HG03457 (cell line): ENCODE results near the gene FAM78A.

ENCODE experiments used
- ATAC-seq: cut with Tn5 transposase; IDR thresholded peaks from one replicate; pipeline ENCODE4 v1.9.1; 2021; ENCODE audit warnings: moderate number of reproducible peaks; ENCODE audit not compliant: unreplicated experiment

FAM78A gene

DNA sequence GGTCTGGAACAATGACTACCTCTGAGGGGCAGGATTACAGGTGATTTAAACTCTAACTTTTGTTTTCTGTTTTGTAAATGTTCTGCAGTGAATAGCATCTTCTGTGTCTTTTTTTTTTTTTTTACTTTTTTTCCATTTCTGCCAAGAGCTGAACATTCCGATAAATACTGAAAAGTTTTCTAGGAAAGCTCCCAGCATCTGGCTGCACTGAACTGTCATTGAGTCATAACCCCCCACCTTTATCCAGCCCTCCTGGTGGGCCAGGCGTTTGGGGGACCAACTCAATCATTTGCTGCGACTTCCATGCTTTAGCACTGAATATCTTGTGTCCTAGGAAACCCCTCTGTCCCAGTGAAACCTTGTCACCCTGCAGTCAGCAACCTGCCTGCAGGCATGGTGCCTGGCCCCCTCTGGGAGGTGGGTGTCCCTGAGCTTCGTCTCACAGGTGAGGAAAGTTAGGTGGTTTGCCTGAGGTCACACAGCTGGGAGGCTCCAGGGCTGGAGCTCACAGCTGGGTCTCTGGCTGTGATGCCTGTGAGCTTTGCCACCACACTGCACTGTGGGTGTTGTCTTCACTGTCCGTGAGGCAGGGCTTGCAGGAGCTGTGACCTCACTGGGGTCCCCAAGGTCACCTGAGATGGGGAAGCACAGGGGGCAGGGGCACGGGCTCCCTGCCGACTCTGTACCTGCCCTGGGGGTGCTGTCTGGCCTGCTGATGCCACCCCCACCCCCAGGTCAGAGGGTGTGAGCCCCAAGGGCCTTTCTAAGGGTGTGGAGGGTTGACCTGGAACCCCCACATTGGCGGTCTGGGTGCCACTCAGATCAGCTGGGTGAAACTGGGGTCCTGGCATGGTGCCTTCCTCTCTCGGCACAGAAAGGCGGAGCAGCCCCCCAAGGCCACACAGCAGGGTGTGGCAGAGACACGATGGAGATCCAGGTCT, 27.3 kb upstream of the FAM78A start:
- ATAC-seq: no peak

DNA sequence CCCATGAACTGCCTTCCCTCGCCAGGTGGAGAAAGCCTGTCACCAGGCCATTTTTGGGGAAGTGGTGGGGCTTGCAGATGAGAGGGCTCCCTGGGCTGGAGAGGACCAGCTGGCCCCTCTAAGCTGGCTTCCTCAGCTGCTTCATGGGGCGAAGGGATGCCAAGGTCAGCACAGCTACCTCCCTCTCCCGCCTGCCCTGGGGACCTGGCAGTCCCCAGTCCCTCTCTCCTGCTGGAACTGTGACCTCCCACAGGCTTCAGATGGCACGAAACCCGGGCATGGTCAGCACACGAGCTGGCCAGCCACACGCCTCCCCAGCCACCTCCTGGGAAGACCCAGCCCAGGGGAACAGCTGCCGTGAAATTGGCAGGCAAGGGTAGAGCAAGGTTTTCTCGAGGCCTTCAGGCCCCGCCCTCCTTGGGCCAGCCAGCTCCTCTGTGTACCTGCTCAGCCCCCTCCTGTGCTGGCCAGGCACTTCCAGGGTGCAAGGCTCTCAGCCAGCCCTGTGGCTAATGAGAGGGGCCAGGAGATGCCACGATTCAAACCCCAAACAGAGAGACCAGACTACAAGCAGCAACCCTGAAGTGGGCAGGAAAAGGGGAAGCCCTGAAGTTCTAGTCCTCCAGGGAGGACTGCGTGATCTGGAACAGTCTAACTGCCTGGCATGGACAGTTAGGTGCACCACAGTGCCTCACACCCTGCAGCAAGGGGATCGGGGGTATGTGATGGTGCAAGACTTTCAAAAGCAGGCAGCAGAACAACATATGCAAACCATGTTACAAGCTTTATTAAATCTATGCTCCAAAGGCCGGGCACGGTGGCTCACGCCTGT, 26.1 kb upstream of the FAM78A start:
- ATAC-seq: no peak

DNA sequence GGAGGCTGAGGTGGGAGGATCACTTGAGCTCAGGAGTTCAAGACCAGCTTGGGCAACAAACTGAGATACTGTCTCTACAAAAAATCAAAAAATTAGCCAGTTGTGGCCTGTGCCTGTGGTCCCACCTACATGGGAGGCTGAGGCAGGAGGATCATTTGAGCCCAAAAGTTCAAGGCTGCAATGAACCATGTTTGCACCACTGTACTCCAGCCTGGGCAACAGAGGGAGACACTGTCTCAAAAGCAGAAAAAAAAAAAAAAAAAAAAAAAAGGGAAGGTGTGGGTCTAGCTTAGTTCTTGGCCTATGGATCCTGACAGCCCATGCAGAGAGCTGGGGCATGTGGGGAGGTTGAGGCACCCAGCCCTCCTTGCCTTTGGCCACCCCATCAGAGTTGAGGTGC, 24.1 kb upstream of the FAM78A start:
- ATAC-seq: no peak

DNA sequence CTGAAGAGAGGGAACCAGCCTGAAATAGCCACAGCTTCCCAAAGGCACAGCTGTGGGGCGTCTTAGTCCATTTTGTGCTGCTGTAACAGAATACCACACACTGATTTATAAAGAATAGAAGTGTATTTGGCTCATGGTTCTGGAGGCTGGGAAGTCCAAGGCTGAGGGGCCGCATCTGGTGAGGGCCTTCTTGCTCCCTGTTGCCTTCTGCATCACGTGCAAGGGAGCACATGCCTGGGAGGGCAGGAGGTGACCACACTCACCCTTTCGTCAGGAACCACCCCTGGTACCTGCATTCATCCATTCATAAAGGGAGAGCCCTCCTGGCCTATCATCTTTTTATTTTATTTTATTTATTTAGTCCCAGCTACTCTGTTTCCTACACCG, 23.6 kb upstream of the FAM78A start:
- ATAC-seq: no peak

DNA sequence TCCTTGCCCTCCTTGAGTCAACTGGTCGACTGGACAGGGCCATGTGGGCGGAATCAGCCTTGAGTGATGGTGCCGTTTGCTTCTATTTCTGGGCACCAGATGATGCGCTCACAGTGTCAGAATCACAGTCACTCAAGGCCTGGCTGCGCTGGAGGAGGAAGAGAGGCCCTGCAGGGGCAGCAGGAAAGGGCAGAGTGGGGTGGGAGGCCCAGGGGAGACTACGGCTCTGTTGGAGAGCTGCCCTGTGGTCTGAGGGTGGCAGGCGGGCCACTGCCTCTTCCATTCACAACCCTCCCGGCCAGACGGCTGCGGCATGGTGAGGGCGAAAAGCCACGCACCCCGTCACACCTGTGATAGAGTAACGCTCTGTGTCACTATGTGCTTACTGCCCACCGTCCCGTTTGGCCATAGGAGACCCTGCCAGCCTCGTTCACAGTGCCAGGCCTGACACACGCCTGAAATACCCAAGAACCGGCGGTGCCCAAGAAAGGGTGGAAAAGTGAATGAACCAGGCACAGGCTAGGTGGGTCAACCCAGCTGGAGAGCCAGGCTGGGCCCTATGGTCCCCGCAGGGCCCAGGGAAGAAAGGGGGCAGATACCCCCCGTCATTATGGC, 23.1 kb upstream of the FAM78A start:
- ATAC-seq: no peak

DNA sequence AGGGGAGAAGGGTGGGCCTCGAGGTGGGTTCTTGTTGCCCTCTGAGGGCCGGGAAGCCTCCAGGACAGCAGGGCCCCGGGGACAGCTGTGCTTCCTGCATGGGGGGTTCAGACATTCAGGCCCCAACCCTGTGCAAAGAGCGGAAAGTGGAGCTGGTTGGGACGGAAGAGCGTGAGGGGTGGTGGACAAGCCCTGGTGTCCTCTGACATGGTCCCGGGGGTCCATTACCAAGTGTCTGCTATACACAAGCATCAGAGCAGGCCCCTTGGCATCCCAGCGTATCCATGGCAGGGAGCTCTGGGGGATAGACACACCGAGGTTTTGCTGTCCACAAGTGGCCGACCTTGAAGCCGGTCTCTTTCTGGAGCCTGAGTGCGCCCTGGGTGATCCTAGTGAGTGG, 22.5 kb upstream of the FAM78A start:
- no peak for ATAC-seq

DNA sequence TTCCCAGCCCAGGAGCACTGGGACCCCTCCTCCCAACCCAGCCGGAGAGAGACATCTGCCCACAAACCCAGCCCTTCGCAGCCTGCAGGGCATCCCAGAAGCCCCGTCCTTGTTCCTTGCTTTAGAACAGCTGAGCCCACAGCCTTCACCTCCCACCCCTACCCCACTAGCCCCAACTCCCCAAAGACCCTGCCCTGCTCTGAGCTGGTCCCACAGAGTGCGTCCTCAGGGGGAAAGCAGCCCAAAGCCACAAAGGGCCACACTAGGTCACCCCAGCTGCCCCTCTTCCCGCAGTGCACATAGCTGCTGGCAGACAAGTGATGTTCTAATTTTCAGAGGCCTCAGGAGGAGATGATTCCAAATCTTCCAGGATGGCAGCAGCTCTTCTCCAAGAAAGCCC, 22.0 kb upstream of the FAM78A start:
- no peak for ATAC-seq

DNA sequence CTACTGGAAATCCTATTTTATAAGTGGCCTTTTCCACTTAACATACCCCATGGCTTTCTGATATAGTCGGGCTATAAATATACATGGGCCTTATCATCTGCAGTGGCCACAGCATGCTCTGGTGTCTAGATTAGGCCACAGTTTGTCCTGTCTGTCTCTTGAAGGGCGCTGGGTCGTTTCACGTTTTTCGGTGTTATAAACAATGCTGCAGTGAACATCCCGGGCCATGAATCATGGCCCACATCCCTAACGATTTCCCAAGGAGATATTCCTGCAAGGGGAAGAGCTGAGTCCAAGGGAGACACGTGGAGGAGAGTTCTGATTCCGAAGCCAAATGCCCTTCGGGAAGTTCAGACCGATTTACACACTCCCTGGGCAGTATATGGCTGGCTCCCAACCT, 21.6 kb upstream of the FAM78A start:
- no peak for ATAC-seq

DNA sequence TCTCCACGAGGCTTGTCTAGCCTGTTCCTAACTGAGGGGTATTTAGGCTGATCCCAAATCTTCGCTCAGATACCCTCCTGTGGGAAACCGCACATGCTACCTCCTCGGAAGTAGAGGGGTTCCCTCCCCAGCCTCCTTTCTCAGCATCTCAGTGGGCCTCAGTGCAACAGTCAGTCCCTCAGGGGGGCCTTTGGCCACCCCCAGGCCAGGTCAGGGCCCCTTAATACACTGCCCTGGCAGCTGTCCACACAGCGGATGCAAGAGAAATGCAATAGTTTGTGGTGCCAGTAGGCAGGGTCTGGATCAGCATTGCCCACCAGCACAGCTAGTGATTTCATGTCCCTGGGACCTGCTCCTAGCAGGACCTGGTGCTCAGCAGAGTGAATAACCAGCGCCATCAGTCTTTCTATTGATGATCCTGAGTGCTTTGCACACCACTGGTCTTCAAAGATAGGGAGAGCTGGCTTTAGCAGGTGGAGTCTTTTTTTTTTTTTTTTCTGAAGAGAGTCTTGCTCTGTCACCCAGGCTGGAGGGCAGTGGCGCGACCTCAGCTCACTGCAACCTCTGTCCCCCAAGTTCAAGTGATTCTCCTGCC, 20.7 kb upstream of the FAM78A start:
- no peak for ATAC-seq

DNA sequence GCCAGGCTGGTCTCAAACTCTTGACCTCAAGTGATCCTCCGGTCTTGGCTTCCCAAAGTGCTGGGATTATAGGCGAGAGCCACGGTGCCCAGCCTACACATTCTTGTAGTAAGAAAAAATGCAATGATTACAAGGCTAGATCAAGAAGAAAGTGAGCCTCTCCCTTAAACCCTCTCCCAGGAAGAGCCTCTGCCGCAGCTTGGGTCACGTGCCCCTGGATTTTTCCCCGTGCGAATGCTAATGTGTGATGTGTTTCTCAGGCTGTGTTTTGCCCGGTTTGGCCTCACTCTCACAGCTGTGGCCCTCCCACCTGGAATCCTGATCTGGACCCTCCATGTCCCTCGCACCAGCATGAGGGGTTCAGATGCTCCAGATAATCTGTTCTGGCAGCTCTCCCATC, 20.1 kb upstream of the FAM78A start:
- ATAC-seq: no peak

DNA sequence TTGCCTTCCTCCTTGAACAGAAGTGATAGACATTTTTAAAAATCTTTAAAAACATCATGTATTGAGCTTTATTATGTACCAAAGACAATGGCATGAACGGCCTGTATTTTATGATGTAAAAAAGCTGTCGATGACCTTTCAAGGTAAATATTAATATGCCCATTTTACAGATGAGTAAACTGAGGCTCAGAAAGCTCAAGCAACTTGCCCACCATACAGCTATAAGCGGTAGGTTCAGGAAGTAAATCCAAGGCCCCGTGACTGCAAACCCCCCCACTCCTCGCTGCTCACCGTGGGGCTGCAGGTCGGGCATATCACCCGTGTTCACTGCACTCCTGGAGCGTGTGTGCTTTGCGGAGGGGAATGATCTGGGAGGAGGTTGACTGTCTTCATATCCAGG, 16.6 kb upstream of the FAM78A start:
- no peak for ATAC-seq

DNA sequence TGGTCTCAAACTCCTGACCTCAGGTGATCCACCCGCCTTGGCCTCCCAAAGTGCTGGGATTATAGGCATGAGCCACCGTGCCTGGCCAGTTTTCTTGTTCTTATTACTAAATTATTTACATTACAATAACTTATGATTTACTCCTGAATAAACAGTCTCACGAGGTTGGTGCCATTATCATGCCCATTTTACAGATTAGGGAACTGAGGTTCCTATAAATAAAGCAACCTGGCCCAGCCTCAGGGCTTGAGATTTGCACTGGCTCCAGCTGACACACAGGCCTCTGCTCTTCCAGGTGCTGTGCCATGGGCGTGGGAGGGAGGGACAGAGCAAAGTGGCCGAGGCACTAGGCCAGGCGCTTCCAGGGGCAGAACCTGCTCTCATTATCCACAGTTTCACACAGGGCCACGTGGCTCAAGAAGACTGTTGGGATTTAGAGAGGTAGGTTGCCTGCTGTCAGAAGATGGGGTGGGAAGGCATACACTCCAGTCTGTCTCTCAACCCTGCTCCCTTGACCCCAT, 15.5 kb upstream of the FAM78A start:
- ATAC-seq: no peak

DNA sequence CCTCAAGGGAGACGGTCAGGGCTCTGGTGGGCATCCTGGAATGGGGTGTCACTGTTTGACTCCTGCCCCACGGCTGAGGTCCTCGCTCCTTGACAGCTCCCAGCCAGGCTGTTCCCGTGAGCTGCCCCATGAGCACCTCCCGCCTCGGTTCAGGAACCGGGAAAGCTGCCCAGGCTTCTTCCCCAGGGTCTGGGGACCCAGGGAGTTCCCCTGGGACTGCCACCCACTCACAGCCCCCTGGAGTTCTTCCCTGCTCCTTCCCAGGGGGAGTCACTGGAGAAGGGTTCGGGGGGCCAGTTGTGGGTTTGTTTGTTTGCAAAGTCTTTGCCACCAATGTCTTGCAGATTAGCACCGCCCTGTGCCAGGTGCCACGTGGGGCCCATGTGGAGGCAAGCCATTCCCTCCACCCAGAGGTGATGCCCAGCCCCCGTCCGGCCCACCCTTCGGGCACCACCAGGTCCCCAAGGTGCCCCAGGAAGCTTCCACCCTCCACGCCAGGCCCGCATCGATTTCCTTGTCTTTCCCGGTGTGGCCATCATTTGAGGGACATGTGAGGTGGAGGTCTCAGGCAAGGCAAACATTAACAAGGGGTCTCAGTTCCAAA, 14.6 kb upstream of the FAM78A start:
- no peak for ATAC-seq

DNA sequence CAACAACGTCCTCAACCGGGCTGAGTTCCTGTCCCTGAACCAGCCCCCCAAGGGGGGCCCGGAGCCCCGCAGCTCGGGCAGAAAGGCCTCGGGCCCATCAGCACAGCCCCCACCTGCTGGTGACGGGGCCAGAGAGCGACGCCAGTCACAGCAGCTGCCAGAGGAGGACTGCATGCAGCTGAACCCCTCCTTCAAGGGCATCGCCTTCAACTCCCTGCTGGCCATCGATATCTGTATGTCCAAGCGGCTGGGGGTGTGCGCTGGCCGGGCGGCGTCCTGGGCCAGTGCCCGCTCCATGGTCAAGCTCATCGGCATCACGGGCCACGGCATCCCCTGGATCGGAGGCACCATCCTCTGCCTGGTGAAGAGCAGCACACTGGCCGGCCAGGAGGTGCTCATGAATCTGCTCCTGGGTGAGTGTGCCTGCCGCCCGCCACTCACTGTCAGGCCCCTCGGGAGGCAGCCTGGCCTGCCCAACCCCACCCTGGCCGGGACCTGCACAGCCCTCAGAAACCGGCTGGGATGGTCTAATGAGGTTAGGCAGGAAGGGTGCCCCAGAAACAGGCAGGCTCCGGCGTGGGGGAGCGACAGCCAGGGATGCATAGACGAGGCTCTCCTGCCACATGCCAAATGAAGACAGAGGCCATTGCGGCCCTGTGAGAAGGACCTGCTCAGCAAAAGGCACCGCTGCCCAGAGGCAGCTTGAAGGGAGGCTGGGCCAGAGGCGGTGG, 13.9 kb upstream of the FAM78A start:
- ATAC-seq: no peak

DNA sequence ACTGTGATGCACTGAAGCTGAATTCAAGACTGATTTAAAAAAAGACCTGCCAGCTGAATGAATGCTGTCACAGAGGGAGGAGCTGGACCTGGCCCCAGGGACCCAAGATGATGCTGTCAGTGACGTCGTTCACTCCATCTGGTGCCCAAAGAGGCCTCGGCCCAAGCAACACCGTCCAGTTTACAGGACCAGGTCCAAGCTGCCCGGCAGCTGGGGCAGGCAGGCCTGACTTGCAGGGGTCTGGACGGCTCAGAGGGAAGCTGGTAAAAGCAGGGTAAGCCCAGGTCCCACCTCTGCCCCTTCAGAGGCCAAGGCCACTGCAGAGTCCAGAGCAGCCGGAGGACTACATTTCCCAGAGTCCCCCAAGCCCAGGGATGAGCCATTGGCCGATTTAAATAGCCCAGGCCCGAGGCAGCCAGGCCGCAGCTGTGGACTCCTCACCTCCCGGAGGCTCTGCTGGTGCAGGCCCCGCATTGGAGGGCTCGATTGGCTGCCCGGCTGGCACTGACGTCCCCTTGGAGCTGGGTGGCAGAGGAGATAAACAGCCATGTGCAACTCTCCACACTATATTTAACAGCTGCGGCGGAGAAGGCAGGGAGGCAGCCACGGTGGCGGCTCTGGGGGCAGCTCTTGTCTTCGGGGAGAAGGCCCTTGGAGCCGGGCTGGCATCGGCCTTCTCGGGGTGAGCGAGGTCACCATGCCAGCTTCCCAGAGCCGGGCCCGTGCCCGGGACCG, 13.2 kb upstream of the FAM78A start, which contains the start of gene PLPP7:
Gene PLPP7 (plus strand): TSS at position 423 of the 735 bp plus-strand sequence. CDS start 275 bp downstream, at position 698.
- no peak for ATAC-seq

DNA sequence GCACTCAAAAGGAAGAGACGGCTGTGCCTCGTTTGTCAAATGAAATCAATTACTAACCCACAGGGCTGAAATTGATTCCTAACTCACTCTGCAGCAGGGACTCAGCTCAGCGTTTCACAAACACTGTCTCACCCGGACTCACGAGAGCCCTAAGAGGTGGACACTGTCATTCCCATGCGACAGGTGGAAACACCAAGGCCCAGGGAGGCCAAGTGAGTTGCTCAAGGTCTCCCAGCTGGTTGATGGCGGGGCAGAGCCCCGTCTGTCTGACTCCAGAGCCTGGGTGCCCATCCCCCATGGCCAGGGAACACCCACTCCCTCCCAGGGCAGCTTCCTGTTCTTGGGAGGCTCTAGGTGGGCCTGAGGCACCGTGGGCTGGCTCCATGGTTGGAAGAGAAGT, 11.9 kb upstream of the FAM78A start:
- no peak for ATAC-seq

DNA sequence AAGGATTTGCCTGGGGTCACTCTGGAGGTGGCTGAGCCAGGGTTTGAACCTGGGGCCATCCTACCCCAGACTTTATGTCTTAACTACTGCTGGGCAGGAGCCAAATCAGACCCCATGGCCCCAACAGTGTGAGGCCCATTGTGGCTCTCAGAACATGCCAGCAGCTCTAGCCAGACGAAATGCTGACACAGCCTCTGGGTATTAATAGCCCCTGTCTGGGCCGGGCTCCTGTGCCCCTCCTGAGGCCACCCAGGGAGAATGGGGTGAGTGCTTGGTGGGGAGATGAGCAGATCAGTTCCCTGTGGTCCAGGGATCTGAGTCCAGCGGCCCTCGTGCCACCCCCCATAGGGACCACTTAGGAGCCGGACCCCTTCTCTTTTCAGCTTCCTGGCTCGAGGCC, 11.0 kb upstream of the FAM78A start:
- ATAC-seq: no peak

DNA sequence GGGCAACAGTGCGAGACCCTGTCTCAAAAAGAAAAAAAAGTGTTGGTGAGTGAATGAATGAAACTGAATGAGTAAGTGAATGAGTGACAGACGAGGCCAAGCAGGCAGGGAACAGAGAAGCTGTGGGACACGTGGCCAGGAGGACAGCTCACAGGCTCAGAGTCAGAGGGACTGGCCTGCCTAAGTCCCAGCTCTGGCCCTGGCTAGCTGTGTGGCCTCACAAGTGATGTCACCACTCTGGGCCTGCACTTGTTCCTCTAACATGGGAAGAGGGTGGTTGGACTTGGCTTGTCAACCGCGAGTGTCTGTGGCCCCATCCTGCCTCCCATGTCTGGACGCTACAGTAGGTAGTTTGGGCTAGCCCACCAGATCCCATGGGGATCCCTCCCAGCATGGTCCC, 8.5 kb upstream of the FAM78A start:
- ATAC-seq: no peak
